MM.1S (cell line): ENCODE measurements around the gene TLK1.

ENCODE experiments used
- DNase-seq: peaks from one replicate; pipeline ENCODE4 v3.0.0-alpha.2; 2015
- H2AFZ ChIP-seq: fragments of 300-600 bp; sonication (generic); 2 replicates; pipeline ENCODE4 v1.6.0; 2016; ENCODE audit warnings: antibody characterized with exemption, low read length
- H3F3A ChIP-seq: fragments of 300-600 bp; sonication (generic); 2 replicates; pipeline ENCODE4 v1.6.1; 2016; ENCODE audit warnings: mild to moderate bottlenecking, antibody characterized with exemption, low read length, moderate library complexity, mixed read lengths; ENCODE audit not compliant: insufficient read depth
- H3K27ac ChIP-seq: fragments of 300-600 bp; sonication (generic); 2 replicates; pipeline ENCODE4 v1.5.1; 2016; ENCODE audit warnings: mild to moderate bottlenecking, low read length
- H3K27me3 ChIP-seq: fragments of 300-600 bp; sonication (generic); replicated peaks from 2 replicates; pipeline ENCODE4 v1.6.0; 2016; ENCODE audit warnings: low read length; ENCODE audit not compliant: insufficient read depth
- H3K36me3 ChIP-seq: fragments of 300-600 bp; sonication (generic); replicated peaks from 2 replicates; pipeline ENCODE4 v1.6.1; 2016; ENCODE audit warnings: mild to moderate bottlenecking, low read length, mixed read lengths; ENCODE audit not compliant: insufficient read depth
- H3K4me1 ChIP-seq: fragments of 300-600 bp; sonication (generic); 2 replicates; pipeline ENCODE4 v1.6.1; 2016; ENCODE audit warnings: low read length, mixed read lengths
- H3K4me2 ChIP-seq: fragments of 300-600 bp; sonication (generic); 2 replicates; pipeline ENCODE4 v1.6.0; 2016; ENCODE audit warnings: low read depth, low read length
- H3K4me3 ChIP-seq: fragments of 300-600 bp; sonication (generic); 2 replicates; pipeline ENCODE4 v1.5.1; 2016; ENCODE audit warnings: low read length, mixed read lengths
- H3K79me2 ChIP-seq: fragments of 300-600 bp; sonication (generic); 2 replicates; pipeline ENCODE4 v1.6.1; 2016; ENCODE audit warnings: mixed run types, low read length, mixed read lengths
- H3K9ac ChIP-seq: fragments of 300-600 bp; sonication (generic); 2 replicates; pipeline ENCODE4 v1.6.1; 2016; ENCODE audit warnings: low read length, mixed read lengths
- H3K9me2 ChIP-seq: fragments of 300-600 bp; sonication (generic); replicated peaks from 2 replicates; pipeline ENCODE4 v1.6.1; 2016; ENCODE audit warnings: mild to moderate bottlenecking, low read length, mixed read lengths; ENCODE audit not compliant: insufficient read depth
- H3K9me3 ChIP-seq: fragments of 300-600 bp; sonication (generic); replicated peaks from 2 replicates; pipeline ENCODE4 v1.6.1; 2016; ENCODE audit warnings: mild to moderate bottlenecking, low read length, mixed read lengths; ENCODE audit not compliant: insufficient read depth
- H4K20me1 ChIP-seq: fragments of 300-600 bp; sonication (generic); 2 replicates; pipeline ENCODE4 v1.6.1; 2016; ENCODE audit warnings: mild to moderate bottlenecking, low read length, moderate library complexity, mixed read lengths; ENCODE audit not compliant: insufficient read depth
- CTCF ChIP-seq: fragments of 300-600 bp; sonication (generic); IDR thresholded peaks from 2 replicates; pipeline ENCODE4 v1.5.1; 2016; ENCODE audit warnings: antibody characterized with exemption, low read length, mixed read lengths
- EZH2 ChIP-seq: fragments of 300-600 bp; sonication (generic); optimal IDR thresholded peaks from 2 replicates; pipeline ENCODE3; 2017; ENCODE audit warnings: low read depth, mild to moderate bottlenecking, antibody characterized with exemption, low read length, mixed read lengths
- EZH2phosphoT487 ChIP-seq: fragments of 300-600 bp; sonication (generic); IDR thresholded peaks from 2 replicates; pipeline ENCODE4 v1.6.1; 2018; ENCODE audit warnings: antibody characterized with exemption, low read length

The TLK1 gene

DNA sequence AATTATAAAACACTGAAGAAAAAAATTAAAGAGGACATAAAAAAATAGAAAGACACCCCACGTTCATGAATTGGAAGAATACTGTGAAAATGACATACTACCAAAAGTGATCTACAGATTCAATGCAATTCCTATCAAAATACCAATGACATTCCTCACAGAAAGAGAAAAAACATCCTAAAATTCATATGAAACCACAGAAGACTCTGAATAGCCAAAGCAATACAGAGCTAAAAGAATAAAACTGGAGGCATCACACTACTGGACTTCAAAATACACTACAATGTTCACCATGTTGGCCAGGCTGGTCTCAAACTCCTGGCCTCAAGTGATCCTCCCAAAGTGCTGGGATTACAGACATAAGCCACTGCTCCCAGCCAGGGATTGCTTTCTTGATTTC, 56.3 kb downstream of the TLK1 start:
- no peaks in the 10 kb centered on the region for H3K4me1 ChIP-seq
- H2AFZ ChIP-seq = no peak overlapping the region
- H3K9me2 ChIP-seq = no peaks in the 10 kb centered on the region
- no peaks in the 10 kb centered on the region for H3K9me3 ChIP-seq
- H3K4me3 ChIP-seq = no peak overlapping the region
- H4K20me1 ChIP-seq = no peaks in the 10 kb centered on the region
- H3K36me3 ChIP-seq = no peaks in the 10 kb centered on the region
- TF ChIP-seq EZH2phosphoT487 = no peak
- TF ChIP-seq CTCF = no peak
- TF ChIP-seq EZH2 = no peak
- H3K79me2 ChIP-seq = peaks cover 96% of the 10 kb centered on the region
- no peak overlapping the region for H3K9ac ChIP-seq
- no peak overlapping the region for H3K4me2 ChIP-seq
- no peaks in the 10 kb centered on the region for H3F3A ChIP-seq
- no peak overlapping the region for H3K27ac ChIP-seq
- H3K27me3 ChIP-seq = no peaks in the 10 kb centered on the region
- no peak for DNase-seq

- Histone ChIP-seq H2AFZ (no peak overlapping the region), H3K4me3 (no peak overlapping the region), H4K20me1 (no peaks in the 10 kb centered on the region), H3K4me2 (no peak overlapping the region), H3K9ac (no peak overlapping the region), H3K36me3 (no peaks in the 10 kb centered on the region), H3K27me3 (no peaks in the 10 kb centered on the region), H3K27ac (no peak overlapping the region), H3K9me3 (no peaks in the 10 kb centered on the region), H3K79me2 (peaks cover 96% of the 10 kb centered on the region), H3F3A (no peaks in the 10 kb centered on the region), H3K4me1 (no peaks in the 10 kb centered on the region), H3K9me2 (no peaks in the 10 kb centered on the region)
- TF ChIP-seq EZH2 = no peak
- no peak for TF ChIP-seq CTCF
- no peak for TF ChIP-seq EZH2phosphoT487
- DNase-seq = no peak
These were observed 57.9 kb downstream of the TLK1 start for GRCh38 chr2:171102802-171103201.

- Histone ChIP-seq H2AFZ (no peak overlapping the region), H3K9me3 (no peaks in the 10 kb centered on the region), H3F3A (0 out of 2 replicates have a peak, but pooled peaks cover 2% of the 10 kb centered on the region), H3K4me2 (no peak overlapping the region), H3K27me3 (no peaks in the 10 kb centered on the region), H3K4me1 (peaks cover 5% of the 10 kb centered on the region), H4K20me1 (0 out of 2 replicates have a peak, but pooled peaks cover 5% of the 10 kb centered on the region), H3K79me2 (peaks cover 96% of the 10 kb centered on the region), H3K9ac (no peak overlapping the region), H3K4me3 (no peak overlapping the region), H3K27ac (no peak overlapping the region), H3K36me3 (no peaks in the 10 kb centered on the region), H3K9me2 (no peaks in the 10 kb centered on the region)
- no peak for DNase-seq
- TF ChIP-seq EZH2 (no peak), CTCF (no peak), EZH2phosphoT487 (no peak)
These were observed 60.3 kb downstream of the TLK1 start for GRCh38 chr2:171100370-171100769.
